Ovary (tissue), 9 donors: Measurements from ENCODE around the gene ZNF19. TPM values are rescaled to one million over a fixed set of nuclear protein-coding genes. Genes with fewer than 3 reads are reported as not detected.

Experiments used
- DNase-seq, 5 donors: peaks; one replicate each; pipeline ENCODE4 v3.0.0-alpha.2; 2019 to 2020
- H3K27ac ChIP-seq, 2 donors: fragments of 200-600 bp; one replicate each; pipeline versions ENCODE4 v1.5.1 to v1.8.0; 2019 to 2022
- H3K27me3 ChIP-seq: fragments of 200-600 bp; one replicate; pipeline ENCODE4 v1.8.0; 2022
- H3K36me3 ChIP-seq: fragments of 200-600 bp; sonication (generic); one replicate; pipeline ENCODE4 v1.5.1; 2019
- H3K4me1 ChIP-seq: one replicate; pipeline ENCODE4 v1.8.1; 2013; ENCODE audit warnings: mild to moderate bottlenecking, moderate library complexity; ENCODE audit not compliant: insufficient read depth
- H3K4me3 ChIP-seq: fragments of 200-600 bp; sonication (generic); one replicate; pipeline ENCODE4 v1.5.1; 2017
- H3K9me3 ChIP-seq, 2 donors: fragments of 200-600 bp in 1 of 2; sonication (generic) in 1 of 2; one replicate each; pipeline versions ENCODE4 v1.5.1 to v1.8.1; 2013 to 2019; ENCODE audit warnings: mild to moderate bottlenecking in 1 of 2, moderate library complexity in 1 of 2
- EP300 ChIP-seq: sonication (generic); formaldehyde crosslinking; IDR thresholded peaks from one replicate; pipeline ENCODE4 v1.6.1; 2017; ENCODE audit warnings: antibody characterized with exemption
- POLR2A ChIP-seq: fragments of 450-650 bp; IDR thresholded peaks from one replicate; pipeline ENCODE4 v1.6.1; 2017; ENCODE audit warnings: antibody characterized with exemption, mild to moderate bottlenecking, moderate library complexity
- WGBS, 3 donors: extraction: QIAGEN DNeasy Blood & Tissue Kit in 1 of 3; methylation state at CpG; one replicate each; pipeline versions ENCODE4 v1.1.5 to v1.1.7; 2013 to 2017; 5-methylcytosine and 5-hydroxymethylcytosine counted together
- intact Hi-C, 4 donors: fragments of 100-400 bp; cut with DNase I; formaldehyde crosslinking; loops; one replicate each; pipeline versions ENCODE4 v1.11.0 to v1.15.1; 2022 to 2023
- polyA plus RNA-seq, 2 donors: library from polyadenylated mRNA; stranded (reverse); fragments of 200-250 nt in 1 of 2; fragments of 350-450 nt in 1 of 2; fragmentation: Illumina TruSeq in 1 of 2; extraction: RNeasy Lipid Tissue Mini Kit (QIAGEN cat#74804) in 1 of 2; gene quantifications; one replicate each; pipeline ENCODE4 v1.2.3, GENCODE V29; 2013 to 2014
- total RNA-seq, 7 donors: library from RNA; depleted of rRNA in 2 of 7; stranded (reverse); fragments of >200 nt in 2 of 7; fragmentation: NEBNext Ultra II Directional in 3 of 7; extraction: Animal tissue kit (Norgen Biotek cat#: 25700) in 3 of 7; gene quantifications; one replicate each; pipeline versions ENCODE4 v1.1.0 to v1.2.4, GENCODE V29; 2016 to 2023
- TF ChIP-seq, protein P1 (sequence below), 3 donors: fragments of 450-650 bp in 2 of 3; fragments of 200-600 bp in 1 of 3; IDR thresholded peaks; one replicate each; pipeline versions ENCODE4 v1.5.1 to v1.8.0; 2016 to 2022; ENCODE audit warnings: antibody characterized with exemption in 3 of 3, mild to moderate bottlenecking in 1 of 3
- donor health status: DM: no; HTN: no; CAD: no; lungs with moderate emphysema.
- donor health status: DM: no; HTN: no; CAD: no.
- donor health status: Bipolar disorder and iron deficiency.
- donor health status: DM: yes; HTN: yes; CAD: no.
- donor health status: DM: no; HTN: no; CAD: no.
- donor health status: DM: yes; HTN: yes; CAD: no.

ZNF19 gene
- total and polyA plus RNA-seq, 9 donors: 3.7 to 9.9 (median 6.0) TPM

GRCh38 chr16:71440669-71441347 lies 48.3 kb downstream of the ZNF19 start:
- H3K4me3 ChIP-seq: no peak overlapping the region
- TF ChIP-seq, protein P1, sequence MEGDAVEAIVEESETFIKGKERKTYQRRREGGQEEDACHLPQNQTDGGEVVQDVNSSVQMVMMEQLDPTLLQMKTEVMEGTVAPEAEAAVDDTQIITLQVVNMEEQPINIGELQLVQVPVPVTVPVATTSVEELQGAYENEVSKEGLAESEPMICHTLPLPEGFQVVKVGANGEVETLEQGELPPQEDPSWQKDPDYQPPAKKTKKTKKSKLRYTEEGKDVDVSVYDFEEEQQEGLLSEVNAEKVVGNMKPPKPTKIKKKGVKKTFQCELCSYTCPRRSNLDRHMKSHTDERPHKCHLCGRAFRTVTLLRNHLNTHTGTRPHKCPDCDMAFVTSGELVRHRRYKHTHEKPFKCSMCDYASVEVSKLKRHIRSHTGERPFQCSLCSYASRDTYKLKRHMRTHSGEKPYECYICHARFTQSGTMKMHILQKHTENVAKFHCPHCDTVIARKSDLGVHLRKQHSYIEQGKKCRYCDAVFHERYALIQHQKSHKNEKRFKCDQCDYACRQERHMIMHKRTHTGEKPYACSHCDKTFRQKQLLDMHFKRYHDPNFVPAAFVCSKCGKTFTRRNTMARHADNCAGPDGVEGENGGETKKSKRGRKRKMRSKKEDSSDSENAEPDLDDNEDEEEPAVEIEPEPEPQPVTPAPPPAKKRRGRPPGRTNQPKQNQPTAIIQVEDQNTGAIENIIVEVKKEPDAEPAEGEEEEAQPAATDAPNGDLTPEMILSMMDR (IDR thresholded peaks at IDR 0.05): no peak
- TF ChIP-seq EP300 (no peak), POLR2A (no peak)
- no peak overlapping the region for H3K27ac ChIP-seq
- H3K9me3 ChIP-seq: peaks cover 2 to 9% of the 10 kb centered on the region in 2 donors
- H3K36me3 ChIP-seq: no peaks in the 10 kb centered on the region
- intact Hi-C loops: loop anchor here in 1 of 4 donors (5.0 kb wide), 1 partner anchor 816 kb away; no protein-coding TSS in a partner anchor
- H3K4me1 ChIP-seq: no peaks in the 10 kb centered on the region
- WGBS, 3 donors: 66 to 69% (median 68%) methylated on average over 25 of the region's 25 CpGs
- H3K27me3 ChIP-seq: no peaks in the 10 kb centered on the region
- DNase-seq: no peak

GRCh38 chr16:71439523-71439922 lies 49.6 kb downstream of the ZNF19 start:
- no peak for DNase-seq
- WGBS, 3 donors: 42 to 50% (median 44%) methylated on average over 3 of the region's 3 CpGs
- H3K9me3 ChIP-seq: peaks cover 0 to 8% of the 10 kb centered on the region in 2 donors
- no peaks in the 10 kb centered on the region for H3K36me3 ChIP-seq
- H3K4me3 ChIP-seq: no peak overlapping the region
- intact Hi-C loops: no loop called here
- TF ChIP-seq, protein P1 (IDR thresholded peaks at IDR 0.05): no peak
- TF ChIP-seq EP300 (no peak), POLR2A (no peak)
- no peaks in the 10 kb centered on the region for H3K4me1 ChIP-seq
- no peak overlapping the region for H3K27ac ChIP-seq
- H3K27me3 ChIP-seq: no peaks in the 10 kb centered on the region

DNA sequence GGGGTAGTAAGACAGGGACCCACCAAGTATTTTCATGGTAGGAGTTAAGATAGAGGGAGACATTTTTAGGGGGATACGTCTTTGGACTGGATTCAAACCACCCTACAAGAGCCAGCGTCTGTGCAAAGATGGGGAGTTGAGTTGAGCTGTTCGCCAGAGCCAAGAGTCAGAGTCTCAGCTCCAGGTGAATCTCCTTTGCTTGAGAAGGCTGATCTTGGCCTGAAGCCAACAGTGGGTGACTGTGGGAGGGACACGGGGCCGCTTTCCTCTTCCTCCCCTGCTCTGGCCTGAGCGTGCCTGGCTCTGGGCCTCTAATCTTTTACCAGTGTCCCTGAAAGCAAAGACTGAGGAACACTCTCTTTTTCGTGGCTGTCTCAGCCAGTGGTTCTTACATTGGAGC lies 52.7 kb downstream of the ZNF19 start:
- no peaks in the 10 kb centered on the region for H3K27me3 ChIP-seq
- TF ChIP-seq EP300 (no peak), POLR2A (no peak)
- TF ChIP-seq, protein P1 (IDR thresholded peaks at IDR 0.05): no peak
- no peaks in the 10 kb centered on the region for H3K9me3 ChIP-seq
- no peak overlapping the region for H3K27ac ChIP-seq
- no peaks in the 10 kb centered on the region for H3K36me3 ChIP-seq
- DNase-seq: no peak
- no peaks in the 10 kb centered on the region for H3K4me1 ChIP-seq
- 63 to 69% (median 66%) methylated on average over 7 of the region's 7 CpGs for WGBS, 3 donors
- intact Hi-C loops: no loop called here
- no peak overlapping the region for H3K4me3 ChIP-seq

DNA sequence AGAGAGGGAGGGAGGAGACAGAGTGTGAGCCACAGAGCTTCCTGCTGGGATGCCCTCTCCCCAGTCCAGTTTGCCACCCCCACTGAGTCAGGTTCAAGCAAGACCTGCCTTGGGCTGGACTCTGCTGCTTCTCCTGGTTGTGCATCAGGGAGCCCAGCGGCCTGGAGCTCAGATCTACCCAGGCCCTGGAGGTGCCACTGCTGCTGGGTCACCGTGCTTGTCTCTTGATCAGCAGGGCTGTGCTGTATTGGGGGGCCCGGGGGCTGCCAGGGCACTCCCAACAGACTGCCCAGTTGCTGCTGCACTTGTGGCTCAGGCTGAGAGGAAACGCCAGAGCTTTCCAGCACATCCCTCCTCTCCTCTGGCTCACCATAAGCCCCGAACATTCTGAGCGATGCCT lies 56.2 kb downstream of the ZNF19 start:
- TF ChIP-seq, protein P1 (IDR thresholded peaks at IDR 0.05): no peak
- TF ChIP-seq EP300 (no peak), POLR2A (no peak)
- WGBS, 3 donors: 69 to 78% (median 70%) methylated on average over 6 of the region's 6 CpGs
- no peak for DNase-seq

More for the DNA sequence above, 56.2 kb downstream of the ZNF19 start:
- Histone ChIP-seq H3K27ac (no peak overlapping the region), H3K9me3 (no peaks in the 10 kb centered on the region), H3K36me3 (no peaks in the 10 kb centered on the region), H3K4me1 (no peaks in the 10 kb centered on the region), H3K27me3 (no peaks in the 10 kb centered on the region), H3K4me3 (no peak overlapping the region)
- intact Hi-C loops: no loop called here
